ENCODE measurements around the gene PNKD.

DNA sequence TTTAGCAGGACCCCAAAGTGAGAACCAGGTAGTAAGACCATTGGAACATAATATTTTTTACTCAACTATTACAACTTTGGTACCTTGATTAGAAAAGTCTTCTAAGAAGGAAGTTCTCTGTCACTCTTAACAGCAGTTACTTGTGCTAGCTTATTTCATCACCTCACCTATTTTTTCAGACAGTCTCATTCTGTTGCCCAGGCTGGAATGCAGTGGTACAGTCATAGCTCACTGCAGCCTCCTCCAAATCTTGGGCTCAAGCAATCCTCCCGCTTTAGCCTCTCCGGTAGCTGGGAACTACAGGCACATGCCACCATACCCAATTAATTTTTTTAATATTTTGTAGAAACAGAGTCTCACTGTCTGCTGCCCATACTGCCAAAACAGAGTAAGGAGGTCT is 35.3 kb upstream of the PNKD start:
- TF ChIP-seq, protein P1, sequence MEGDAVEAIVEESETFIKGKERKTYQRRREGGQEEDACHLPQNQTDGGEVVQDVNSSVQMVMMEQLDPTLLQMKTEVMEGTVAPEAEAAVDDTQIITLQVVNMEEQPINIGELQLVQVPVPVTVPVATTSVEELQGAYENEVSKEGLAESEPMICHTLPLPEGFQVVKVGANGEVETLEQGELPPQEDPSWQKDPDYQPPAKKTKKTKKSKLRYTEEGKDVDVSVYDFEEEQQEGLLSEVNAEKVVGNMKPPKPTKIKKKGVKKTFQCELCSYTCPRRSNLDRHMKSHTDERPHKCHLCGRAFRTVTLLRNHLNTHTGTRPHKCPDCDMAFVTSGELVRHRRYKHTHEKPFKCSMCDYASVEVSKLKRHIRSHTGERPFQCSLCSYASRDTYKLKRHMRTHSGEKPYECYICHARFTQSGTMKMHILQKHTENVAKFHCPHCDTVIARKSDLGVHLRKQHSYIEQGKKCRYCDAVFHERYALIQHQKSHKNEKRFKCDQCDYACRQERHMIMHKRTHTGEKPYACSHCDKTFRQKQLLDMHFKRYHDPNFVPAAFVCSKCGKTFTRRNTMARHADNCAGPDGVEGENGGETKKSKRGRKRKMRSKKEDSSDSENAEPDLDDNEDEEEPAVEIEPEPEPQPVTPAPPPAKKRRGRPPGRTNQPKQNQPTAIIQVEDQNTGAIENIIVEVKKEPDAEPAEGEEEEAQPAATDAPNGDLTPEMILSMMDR (conservative IDR thresholded peaks at IDR 0.05): no peak
- TF ChIP-seq ZFX (IDR thresholded peaks at IDR 0.05): no peak

All from C4-2B (cell line).